ENCODE results near the gene SPECC1. TPM values are rescaled to one million over a fixed set of nuclear protein-coding genes. Genes with fewer than 3 reads are reported as not detected.

SPECC1 gene
- total RNA-seq, 1 experiment from 2014 or later = 43.5 TPM

GRCh38 chr17:20313891-20314290 lies 304.7 kb downstream of the SPECC1 start:
- RAD21 ChIA-PET (ENCODE audit: low non-redundant PET in 1 of 2, low total read pairs in 2 of 2, uncharacterized antibody in 2 of 2, unreplicated experiment in 2 of 2) = no interaction called here
- CTCF ChIA-PET = no interaction called here

More at GRCh38 chr17:20313891-20314290, 304.7 kb downstream of the SPECC1 start:
- Histone ChIP-seq H3K9me3 (ENCODE audit: control insufficient read depth in 1 of 2, insufficient read depth in 1 of 2, low read depth in 1 of 2, low read length in 2 of 2) (no peaks in the 10 kb centered on the region), H3K4me1 (ENCODE audit: control insufficient read depth in 1 of 2, insufficient read depth in 2 of 2, low read length in 2 of 2) (no peaks in the 10 kb centered on the region), H2AFZ (ENCODE audit: low read depth, low read length, poor library complexity, severe bottlenecking) (no peak overlapping the region), H4K20me1 (ENCODE audit: insufficient read depth) (no peaks in the 10 kb centered on the region), H3K9me2 (ENCODE audit: insufficient read depth) (no peaks in the 10 kb centered on the region), H3K9ac (ENCODE audit: low read length) (no peak overlapping the region), H3K36me3 (ENCODE audit: control insufficient read depth in 1 of 2, insufficient read depth in 2 of 2, low read length in 2 of 2) (no peaks in the 10 kb centered on the region), H3K4me2 (ENCODE audit: low read length) (no peak overlapping the region), H3K27ac (ENCODE audit: low read depth, low read length) (no peak overlapping the region), H3K4me3 (replicated peaks in 1 of 2; ENCODE audit: low read depth in 1 of 2, low read length in 2 of 2) (no peak overlapping the region), H3K27me3 (ENCODE audit: insufficient read depth, low read length) (no peaks in the 10 kb centered on the region), H3K79me2 (ENCODE audit: insufficient read depth, low read length) (no peaks in the 10 kb centered on the region)
- no peak for DNase-seq (ENCODE audit: low read depth, low spot score)
- BruUV-seq (replicated peaks) = no TSS peak
- no peak for ATAC-seq
- TF ChIP-seq, protein P1, sequence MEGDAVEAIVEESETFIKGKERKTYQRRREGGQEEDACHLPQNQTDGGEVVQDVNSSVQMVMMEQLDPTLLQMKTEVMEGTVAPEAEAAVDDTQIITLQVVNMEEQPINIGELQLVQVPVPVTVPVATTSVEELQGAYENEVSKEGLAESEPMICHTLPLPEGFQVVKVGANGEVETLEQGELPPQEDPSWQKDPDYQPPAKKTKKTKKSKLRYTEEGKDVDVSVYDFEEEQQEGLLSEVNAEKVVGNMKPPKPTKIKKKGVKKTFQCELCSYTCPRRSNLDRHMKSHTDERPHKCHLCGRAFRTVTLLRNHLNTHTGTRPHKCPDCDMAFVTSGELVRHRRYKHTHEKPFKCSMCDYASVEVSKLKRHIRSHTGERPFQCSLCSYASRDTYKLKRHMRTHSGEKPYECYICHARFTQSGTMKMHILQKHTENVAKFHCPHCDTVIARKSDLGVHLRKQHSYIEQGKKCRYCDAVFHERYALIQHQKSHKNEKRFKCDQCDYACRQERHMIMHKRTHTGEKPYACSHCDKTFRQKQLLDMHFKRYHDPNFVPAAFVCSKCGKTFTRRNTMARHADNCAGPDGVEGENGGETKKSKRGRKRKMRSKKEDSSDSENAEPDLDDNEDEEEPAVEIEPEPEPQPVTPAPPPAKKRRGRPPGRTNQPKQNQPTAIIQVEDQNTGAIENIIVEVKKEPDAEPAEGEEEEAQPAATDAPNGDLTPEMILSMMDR (IDR thresholded peaks at IDR 0.05 in 2 of 3, conservative IDR thresholded peaks at IDR 0.05 in 1 of 3; ENCODE audit: borderline replicate concordance in 1 of 3, insufficient read depth in 1 of 3, low read depth in 2 of 3, low read length in 2 of 3) = no peak
- TF ChIP-seq RAD21 (IDR thresholded peaks at IDR 0.05; ENCODE audit: low read depth) (no peak), YY1 (IDR thresholded peaks at IDR 0.05; ENCODE audit: extremely low read depth, insufficient replicate concordance, low read depth, low read length) (no peak), SIN3A (IDR thresholded peaks at IDR 0.05; ENCODE audit: low read depth) (no peak), SP1 (IDR thresholded peaks at IDR 0.05; ENCODE audit: low read depth) (no peak), EZH2phosphoT487 (IDR thresholded peaks at IDR 0.05; ENCODE audit: borderline replicate concordance) (no peak), JUND (IDR thresholded peaks at IDR 0.05) (no peak), EGR1 (IDR thresholded peaks at IDR 0.05; ENCODE audit: low read depth) (no peak), EZH2 (IDR thresholded peaks at IDR 0.05) (no peak), ZNF274 (IDR thresholded peaks at IDR 0.05; ENCODE audit: low read depth, low read length) (no peak), TCF7L2 (IDR thresholded peaks at IDR 0.05; ENCODE audit: borderline replicate concordance, extremely low read depth, insufficient read depth, insufficient read length) (no peak), SRF (IDR thresholded peaks at IDR 0.05; ENCODE audit: low read depth) (no peak), ELF1 (IDR thresholded peaks at IDR 0.05; ENCODE audit: borderline replicate concordance, low read depth) (no peak), CEBPB (IDR thresholded peaks at IDR 0.05; ENCODE audit: low read depth) (no peak)
- TF ChIP-seq, protein P2, sequence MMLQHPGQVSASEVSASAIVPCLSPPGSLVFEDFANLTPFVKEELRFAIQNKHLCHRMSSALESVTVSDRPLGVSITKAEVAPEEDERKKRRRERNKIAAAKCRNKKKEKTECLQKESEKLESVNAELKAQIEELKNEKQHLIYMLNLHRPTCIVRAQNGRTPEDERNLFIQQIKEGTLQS (IDR thresholded peaks at IDR 0.05) = no peak
- TF ChIP-seq, protein P3, sequence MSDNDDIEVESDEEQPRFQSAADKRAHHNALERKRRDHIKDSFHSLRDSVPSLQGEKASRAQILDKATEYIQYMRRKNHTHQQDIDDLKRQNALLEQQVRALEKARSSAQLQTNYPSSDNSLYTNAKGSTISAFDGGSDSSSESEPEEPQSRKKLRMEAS (IDR thresholded peaks at IDR 0.05) = no peak
- POLR2A ChIA-PET = no interaction called here
- intact Hi-C loops (cut with micrococcal nuclease) = no loop called here

Measured in HCT116 (cell line).